Neural progenitor cell (in vitro differentiated cells): Measurements from ENCODE around the gene ABLIM2.

Source experiments
- EZH2 ChIP-seq: fragments of 200-600 bp; sonication (generic); IDR thresholded peaks from 2 replicates; pipeline ENCODE4 v1.6.1; 2017; ENCODE audit warnings: antibody characterized with exemption, mild to moderate bottlenecking, moderate library complexity
- EZH2phosphoT487 ChIP-seq: fragments of 200-600 bp; sonication (generic); IDR thresholded peaks from 2 replicates; pipeline ENCODE4 v1.6.1; 2017; ENCODE audit warnings: antibody characterized with exemption
- TF ChIP-seq, protein P1 (sequence below): fragments of 200-600 bp; sonication (generic); IDR thresholded peaks from 2 replicates; pipeline ENCODE4 v1.5.1; 2017; ENCODE audit warnings: antibody characterized with exemption, mild to moderate bottlenecking

DNA sequence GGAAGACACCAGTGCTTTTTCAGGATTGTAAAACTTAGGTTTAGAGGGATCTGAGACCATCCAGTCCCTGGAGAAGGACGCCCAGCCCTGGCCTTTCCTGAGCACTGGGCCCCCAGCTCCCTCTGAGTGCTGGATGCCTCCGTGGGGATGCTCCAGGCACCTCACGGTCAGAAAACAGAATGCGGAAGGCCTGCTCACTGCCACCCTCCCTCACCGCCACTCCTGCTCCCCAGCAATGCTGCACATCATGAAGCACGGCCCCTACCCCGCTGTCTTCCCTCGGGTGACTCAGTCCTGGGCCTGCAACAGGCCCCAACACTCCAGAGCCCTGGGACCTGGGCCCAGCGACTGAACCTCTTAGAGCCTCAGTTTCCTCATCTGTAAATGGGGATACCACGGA is 26.2 kb downstream of the ABLIM2 start:
- TF ChIP-seq EZH2 (no peak), EZH2phosphoT487 (no peak)
- TF ChIP-seq, protein P1, sequence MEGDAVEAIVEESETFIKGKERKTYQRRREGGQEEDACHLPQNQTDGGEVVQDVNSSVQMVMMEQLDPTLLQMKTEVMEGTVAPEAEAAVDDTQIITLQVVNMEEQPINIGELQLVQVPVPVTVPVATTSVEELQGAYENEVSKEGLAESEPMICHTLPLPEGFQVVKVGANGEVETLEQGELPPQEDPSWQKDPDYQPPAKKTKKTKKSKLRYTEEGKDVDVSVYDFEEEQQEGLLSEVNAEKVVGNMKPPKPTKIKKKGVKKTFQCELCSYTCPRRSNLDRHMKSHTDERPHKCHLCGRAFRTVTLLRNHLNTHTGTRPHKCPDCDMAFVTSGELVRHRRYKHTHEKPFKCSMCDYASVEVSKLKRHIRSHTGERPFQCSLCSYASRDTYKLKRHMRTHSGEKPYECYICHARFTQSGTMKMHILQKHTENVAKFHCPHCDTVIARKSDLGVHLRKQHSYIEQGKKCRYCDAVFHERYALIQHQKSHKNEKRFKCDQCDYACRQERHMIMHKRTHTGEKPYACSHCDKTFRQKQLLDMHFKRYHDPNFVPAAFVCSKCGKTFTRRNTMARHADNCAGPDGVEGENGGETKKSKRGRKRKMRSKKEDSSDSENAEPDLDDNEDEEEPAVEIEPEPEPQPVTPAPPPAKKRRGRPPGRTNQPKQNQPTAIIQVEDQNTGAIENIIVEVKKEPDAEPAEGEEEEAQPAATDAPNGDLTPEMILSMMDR: no peak
